ENCODE measurements around the gene MAP2K4.
"Not testable (repeated sequence)": the region's sequence is repeated elsewhere in the genome, so short reads cannot be mapped to it uniquely, and the experiment has no call there.

Gene MAP2K4

GRCh38 chr17:12094336-12094735, 73.7 kb downstream of the MAP2K4 start:
- no peak for DNase-seq

GRCh38 chr17:12095522-12095921, 74.8 kb downstream of the MAP2K4 start:
- DNase-seq = no peak

- DNase-seq = no peak
Observed at GRCh38 chr17:12097326-12097725, 76.6 kb downstream of the MAP2K4 start.

GRCh38 chr17:12098568-12098967, 77.9 kb downstream of the MAP2K4 start:
- DNase-seq = no peak

GRCh38 chr17:12099412-12099811, 78.7 kb downstream of the MAP2K4 start:
- no peak for DNase-seq

GRCh38 chr17:12104831-12105230, 84.2 kb downstream of the MAP2K4 start:
- no peak for DNase-seq

- DNase-seq = no peak
Observed at GRCh38 chr17:12107905-12108304, 87.2 kb downstream of the MAP2K4 start.

- no peak for DNase-seq
Observed at GRCh38 chr17:12110906-12111305, 90.2 kb downstream of the MAP2K4 start.

- peak in 1 of 14 donors; percentile 71 for DNase-seq
Observed at GRCh38 chr17:12113156-12113555, 92.5 kb downstream of the MAP2K4 start.

- no peak for DNase-seq
Observed at GRCh38 chr17:12114686-12115418, 94.2 kb downstream of the MAP2K4 start.

- no peak for DNase-seq
Observed at GRCh38 chr17:12116143-12116542, 95.5 kb downstream of the MAP2K4 start.

GRCh38 chr17:12118617-12119016, 97.9 kb downstream of the MAP2K4 start:
- DNase-seq = no peak

- DNase-seq = no peak
Observed at GRCh38 chr17:12122075-12122474, 101.4 kb downstream of the MAP2K4 start.

GRCh38 chr17:12127177-12127576, 106.5 kb downstream of the MAP2K4 start:
- no peak for DNase-seq

- no peak for DNase-seq
Observed at GRCh38 chr17:12127667-12128066, 107.0 kb downstream of the MAP2K4 start.

GRCh38 chr17:12128946-12129345, 108.3 kb downstream of the MAP2K4 start:
- DNase-seq = no peak

GRCh38 chr17:12133183-12133582, 112.5 kb downstream of the MAP2K4 start:
- DNase-seq = no peak

GRCh38 chr17:12134101-12134500, 113.4 kb downstream of the MAP2K4 start:
- DNase-seq = no peak

- DNase-seq = no peak
Observed at GRCh38 chr17:12134587-12134986, 113.9 kb downstream of the MAP2K4 start.

GRCh38 chr17:12136243-12136642, 115.6 kb downstream of the MAP2K4 start:
- DNase-seq = no peak

GRCh38 chr17:12136646-12137045, 116.0 kb downstream of the MAP2K4 start:
- no peak for DNase-seq

- DNase-seq = no peak
Observed at GRCh38 chr17:12137859-12138258, 117.2 kb downstream of the MAP2K4 start.

- DNase-seq = no peak
Observed at GRCh38 chr17:12140685-12141084, 120.0 kb downstream of the MAP2K4 start.

GRCh38 chr17:12162187-12162586, 141.5 kb downstream of the MAP2K4 start:
- not testable (repeated sequence) for DNase-seq

GRCh38 chr17:12164085-12164484, 143.4 kb downstream of the MAP2K4 start:
- DNase-seq = no peak
